GM04503 (cell line): ENCODE results near the gene ADPGK.
"Not testable (repeated sequence)": the region's sequence is repeated elsewhere in the genome, so short reads cannot be mapped to it uniquely, and the experiment has no call there.

ENCODE experiments used
- DNase-seq: peaks from one replicate; pipeline ENCODE4 v3.0.0-alpha.2; 2012; ENCODE audit warnings: low read depth

Gene ADPGK

GRCh38 chr15:72783640-72784455 lies at the start of gene ADPGK:
Gene ADPGK, minus strand, starts transcription at chr15:72783758. Its CDS starts 67 bp downstream, at chr15:72783691.
- DNase-seq, result peak; percentile 72

- DNase-seq, result no peak
Observed at GRCh38 chr15:72827226-72827625, 43.7 kb upstream of the ADPGK start.

GRCh38 chr15:72826611-72827010 lies 43.1 kb upstream of the ADPGK start:
- DNase-seq, result no peak

GRCh38 chr15:72825829-72826228 lies 42.3 kb upstream of the ADPGK start:
- DNase-seq, result no peak

GRCh38 chr15:72824781-72825180 lies 41.2 kb upstream of the ADPGK start:
- no peak for DNase-seq

GRCh38 chr15:72824112-72824511 lies 40.6 kb upstream of the ADPGK start:
- DNase-seq, result no peak

- no peak for DNase-seq
Observed at GRCh38 chr15:72820278-72820677, 36.7 kb upstream of the ADPGK start.

GRCh38 chr15:72818632-72819031 lies 35.1 kb upstream of the ADPGK start:
- DNase-seq, result no peak

GRCh38 chr15:72813345-72814004 lies 29.9 kb upstream of the ADPGK start:
- no peak for DNase-seq

GRCh38 chr15:72809329-72809728 lies 25.8 kb upstream of the ADPGK start:
- no peak for DNase-seq

- DNase-seq, result not testable (repeated sequence)
Observed at GRCh38 chr15:72807346-72807745, 23.8 kb upstream of the ADPGK start.

- no peak for DNase-seq
Observed at GRCh38 chr15:72803006-72803405, 19.4 kb upstream of the ADPGK start.

GRCh38 chr15:72801590-72802325 lies 18.2 kb upstream of the ADPGK start:
- DNase-seq, result no peak

- DNase-seq, result no peak
Observed at GRCh38 chr15:72800833-72801481, 17.4 kb upstream of the ADPGK start.

- DNase-seq, result no peak
Observed at GRCh38 chr15:72797834-72798233, 14.3 kb upstream of the ADPGK start.

GRCh38 chr15:72797338-72797689 lies 13.8 kb upstream of the ADPGK start:
- no peak for DNase-seq

GRCh38 chr15:72796515-72797337 lies 13.2 kb upstream of the ADPGK start:
- DNase-seq, result peak; percentile 22

- no peak for DNase-seq
Observed at GRCh38 chr15:72796210-72796514, 12.6 kb upstream of the ADPGK start.

GRCh38 chr15:72793766-72794660 lies 10.5 kb upstream of the ADPGK start:
- DNase-seq, result no peak

GRCh38 chr15:72792431-72792830 lies 8.9 kb upstream of the ADPGK start:
- DNase-seq, result no peak
